Activated T-cell treated with anti-CD3 and anti-CD28 coated beads, Interleukin-2, amount 50 U/mL, for 4 hours (primary cell): ENCODE measurements around the gene CLCN6. TPM values are rescaled to one million over a fixed set of nuclear protein-coding genes. Genes with fewer than 3 reads are reported as not detected.

Source experiments
- ATAC-seq, 2 donors: fragments of 200-7000 bp; cut with Tn5 transposase; one replicate each; pipeline ENCODE4 v1.10.0; 2021
- DNase-seq: peaks from one replicate; pipeline ENCODE4 v3.0.0-alpha.2; 2020
- H3K27me3 Mint-ChIP-seq: one replicate; pipeline ENCODE4 v1.8.0; 2021; ENCODE audit warnings: low read depth, mixed read lengths
- H3K36me3 Mint-ChIP-seq: one replicate; pipeline ENCODE4 v1.8.0; 2022; ENCODE audit warnings: mixed read lengths; ENCODE audit not compliant: insufficient read depth
- H3K4me1 Mint-ChIP-seq: one replicate; pipeline ENCODE4 v1.8.0; 2021; ENCODE audit warnings: low read depth, mixed read lengths
- H3K4me3 Mint-ChIP-seq: one replicate; pipeline ENCODE4 v1.8.0; 2021; ENCODE audit warnings: mild to moderate bottlenecking, moderate library complexity, mixed read lengths
- H3K9me3 Mint-ChIP-seq: one replicate; pipeline ENCODE4 v1.8.0; 2021; ENCODE audit warnings: mixed read lengths
- total RNA-seq, 3 donors: library from RNA; stranded (reverse); gene quantifications; one replicate each; pipeline ENCODE4 v1.2.1, GENCODE V29; 2021

CLCN6 gene
- total RNA-seq, 3 donors from 2014 or later = 8.6 to 13.5 (median 10.7) TPM

- peaks cover 24% of the 10 kb centered on the region for H3K27me3 Mint-ChIP-seq
- no peaks in the 10 kb centered on the region for H3K36me3 Mint-ChIP-seq
- H3K4me1 Mint-ChIP-seq = no peaks in the 10 kb centered on the region
- ATAC-seq (no peak), DNase-seq (no peak)
- no peak overlapping the region for H3K4me3 Mint-ChIP-seq
- H3K9me3 Mint-ChIP-seq = no peaks in the 10 kb centered on the region
These were observed 69.1 kb downstream of the CLCN6 start for GRCh38 chr1:11875094-11875493.

- H3K4me3 Mint-ChIP-seq = no peak overlapping the region
These were observed 71.1 kb downstream of the CLCN6 start for GRCh38 chr1:11877074-11877473.

GRCh38 chr1:11878081-11878890 lies 72.3 kb downstream of the CLCN6 start:
- DNase-seq = no peak
- no peaks in the 10 kb centered on the region for H3K9me3 Mint-ChIP-seq
- no peaks in the 10 kb centered on the region for H3K4me1 Mint-ChIP-seq
- H3K36me3 Mint-ChIP-seq = no peaks in the 10 kb centered on the region
- peaks cover 29% of the 10 kb centered on the region for H3K27me3 Mint-ChIP-seq
- ATAC-seq = no peak
- H3K4me3 Mint-ChIP-seq = no peak overlapping the region

More at GRCh38 chr1:11877074-11877473, 71.1 kb downstream of the CLCN6 start:
- no peaks in the 10 kb centered on the region for H3K4me1 Mint-ChIP-seq
- ATAC-seq = no peak
- no peaks in the 10 kb centered on the region for H3K9me3 Mint-ChIP-seq
- DNase-seq = no peak
- no peaks in the 10 kb centered on the region for H3K36me3 Mint-ChIP-seq
- H3K27me3 Mint-ChIP-seq = peaks cover 22% of the 10 kb centered on the region

DNA sequence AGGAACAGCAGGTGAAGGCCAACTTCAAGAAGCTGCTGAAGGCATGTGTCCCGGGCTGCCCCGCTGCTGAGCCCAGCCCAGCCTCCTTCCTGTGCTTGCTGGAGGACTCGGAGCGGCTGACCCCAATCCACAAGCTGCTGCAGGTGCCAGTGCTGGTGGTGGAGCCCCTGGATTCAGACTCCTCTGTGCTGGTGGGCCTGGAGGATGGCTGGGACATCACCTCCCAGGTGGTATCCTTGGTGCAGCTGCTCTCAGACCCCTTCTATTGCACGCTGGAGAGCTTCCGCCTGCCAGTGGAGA lies 72.8 kb downstream of the CLCN6 start:
- Mint-ChIP-seq H3K36me3 (no peaks in the 10 kb centered on the region), H3K4me3 (no peak overlapping the region), H3K4me1 (no peaks in the 10 kb centered on the region), H3K9me3 (no peaks in the 10 kb centered on the region), H3K27me3 (peaks cover 29% of the 10 kb centered on the region)
- no peak for DNase-seq
- no peak for ATAC-seq

- no peak overlapping the region for H3K4me3 Mint-ChIP-seq
- H3K9me3 Mint-ChIP-seq = no peaks in the 10 kb centered on the region
- DNase-seq (no peak), ATAC-seq (no peak)
- peaks cover 27% of the 10 kb centered on the region for H3K27me3 Mint-ChIP-seq
- H3K4me1 Mint-ChIP-seq = no peaks in the 10 kb centered on the region
- no peaks in the 10 kb centered on the region for H3K36me3 Mint-ChIP-seq
These were observed 73.6 kb downstream of the CLCN6 start for GRCh38 chr1:11879311-11880180.

GRCh38 chr1:11880181-11880575 lies 74.2 kb downstream of the CLCN6 start:
- H3K4me1 Mint-ChIP-seq = no peaks in the 10 kb centered on the region
- peaks cover 27% of the 10 kb centered on the region for H3K27me3 Mint-ChIP-seq
- DNase-seq = no peak
- ATAC-seq = no peak
- H3K36me3 Mint-ChIP-seq = no peaks in the 10 kb centered on the region
- H3K4me3 Mint-ChIP-seq = no peak overlapping the region
- no peaks in the 10 kb centered on the region for H3K9me3 Mint-ChIP-seq

GRCh38 chr1:11880911-11881748 lies 75.1 kb downstream of the CLCN6 start:
- Mint-ChIP-seq H3K27me3 (peaks cover 30% of the 10 kb centered on the region), H3K4me3 (no peak overlapping the region), H3K36me3 (no peaks in the 10 kb centered on the region), H3K9me3 (no peaks in the 10 kb centered on the region), H3K4me1 (no peaks in the 10 kb centered on the region)
- ATAC-seq = no peak
- DNase-seq = no peak

GRCh38 chr1:11881749-11882441 lies 75.9 kb downstream of the CLCN6 start:
- no peaks in the 10 kb centered on the region for H3K36me3 Mint-ChIP-seq
- ATAC-seq = no peak
- DNase-seq = no peak
- no peaks in the 10 kb centered on the region for H3K9me3 Mint-ChIP-seq
- H3K27me3 Mint-ChIP-seq = peaks cover 29% of the 10 kb centered on the region
- no peaks in the 10 kb centered on the region for H3K4me1 Mint-ChIP-seq
- no peak overlapping the region for H3K4me3 Mint-ChIP-seq

DNA sequence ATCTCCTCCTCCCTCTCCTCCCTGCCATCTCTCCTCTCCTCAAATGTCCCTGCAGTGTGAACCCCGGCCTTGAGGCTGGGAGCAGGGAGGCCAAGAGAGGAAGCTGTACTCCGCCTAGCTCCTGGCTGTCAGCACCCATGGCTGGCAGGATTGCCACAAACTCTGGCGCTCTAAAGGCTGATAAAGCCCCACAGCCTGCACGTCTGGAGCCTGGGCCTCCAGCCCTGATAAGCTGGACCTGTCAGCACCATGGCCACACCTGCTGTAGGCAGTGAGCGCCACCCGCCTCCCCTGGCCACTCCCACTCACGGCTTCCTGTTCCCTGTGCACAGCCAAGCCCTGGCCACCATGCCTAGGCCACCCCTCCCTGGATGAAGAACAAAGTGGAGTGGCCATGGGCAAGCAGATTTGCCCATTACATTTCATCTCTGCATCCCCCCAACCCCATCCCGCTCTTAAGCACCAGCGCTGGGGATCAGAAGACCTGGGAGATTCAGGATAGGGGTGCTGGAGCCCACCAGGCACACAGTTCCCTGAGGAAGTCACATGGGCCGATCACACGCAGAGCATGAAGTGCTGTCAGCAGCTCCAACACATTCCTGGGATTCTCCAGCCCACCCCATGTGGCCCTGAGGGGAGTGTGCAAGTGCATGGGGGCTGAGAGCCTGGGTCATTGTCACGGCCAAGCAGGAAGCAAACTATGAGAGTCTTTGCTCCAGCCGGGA lies 77.0 kb downstream of the CLCN6 start:
- Mint-ChIP-seq H3K4me3 (no peak overlapping the region), H3K27me3 (peaks cover 21% of the 10 kb centered on the region), H3K4me1 (no peaks in the 10 kb centered on the region), H3K9me3 (no peaks in the 10 kb centered on the region), H3K36me3 (no peaks in the 10 kb centered on the region)
- ATAC-seq (peak in 1 of 2 donors; percentile 34), DNase-seq (no peak)

- Mint-ChIP-seq H3K27me3 (peaks cover 21% of the 10 kb centered on the region), H3K36me3 (no peaks in the 10 kb centered on the region), H3K4me3 (no peak overlapping the region), H3K4me1 (no peaks in the 10 kb centered on the region), H3K9me3 (no peaks in the 10 kb centered on the region)
- ATAC-seq (no peak), DNase-seq (no peak)
These were observed 79.9 kb downstream of the CLCN6 start for GRCh38 chr1:11885916-11886315.

DNA sequence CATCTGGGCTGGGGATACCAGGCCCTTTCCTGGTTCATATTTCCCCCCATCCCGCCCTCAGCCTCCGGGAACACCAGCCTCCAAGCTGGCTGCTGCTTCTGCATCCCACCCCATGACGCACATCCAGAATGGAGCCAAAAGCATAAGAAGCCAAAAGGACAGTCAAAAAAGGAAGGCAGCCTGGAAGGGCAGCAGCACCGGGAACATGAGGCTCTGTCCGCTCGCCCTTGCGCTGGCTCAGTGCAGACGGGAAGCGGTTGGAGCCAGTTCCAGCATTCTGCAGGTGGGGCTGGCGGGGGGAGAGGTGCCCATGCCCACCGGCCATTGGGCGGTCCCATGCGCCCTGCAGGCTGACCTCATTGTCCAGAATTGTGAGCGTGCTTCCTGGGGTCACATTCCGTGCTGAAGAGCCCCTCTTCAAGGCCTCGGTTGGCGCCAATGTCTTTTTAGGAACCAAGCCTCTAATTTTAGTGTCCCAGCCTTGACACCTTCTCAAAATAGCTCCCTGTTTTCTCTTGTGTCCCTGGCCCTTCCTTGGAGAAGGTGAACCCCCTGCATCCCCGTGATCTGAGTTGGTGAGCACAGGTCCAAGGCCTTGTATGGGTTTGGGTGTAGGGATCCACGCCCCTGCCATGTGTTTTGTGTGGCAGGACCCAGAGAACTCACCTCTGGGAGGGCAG lies 81.1 kb downstream of the CLCN6 start:
- peaks cover 16% of the 10 kb centered on the region for H3K27me3 Mint-ChIP-seq
- ATAC-seq (no peak), DNase-seq (no peak)
- no peaks in the 10 kb centered on the region for H3K36me3 Mint-ChIP-seq
- no peaks in the 10 kb centered on the region for H3K9me3 Mint-ChIP-seq
- no peaks in the 10 kb centered on the region for H3K4me1 Mint-ChIP-seq
- H3K4me3 Mint-ChIP-seq = no peak overlapping the region

DNA sequence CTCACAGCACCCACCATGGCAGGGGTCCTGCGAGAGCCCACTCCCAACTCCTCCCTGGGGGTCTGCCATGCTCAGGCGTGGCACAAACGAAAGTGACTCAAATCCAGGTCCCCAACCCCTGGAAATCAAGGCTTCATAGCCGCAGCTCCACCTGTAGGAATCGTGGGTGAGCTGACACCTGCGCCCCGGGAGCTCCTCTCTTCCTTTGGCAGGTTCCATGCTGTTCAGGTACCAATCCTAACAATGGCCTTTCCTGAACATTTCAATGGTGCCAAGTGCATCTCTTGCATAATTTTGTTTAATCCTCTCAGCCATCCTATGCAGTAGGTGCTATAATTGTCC lies 81.6 kb downstream of the CLCN6 start:
- DNase-seq = no peak
- H3K9me3 Mint-ChIP-seq = no peaks in the 10 kb centered on the region
- peaks cover 15% of the 10 kb centered on the region for H3K27me3 Mint-ChIP-seq
- H3K36me3 Mint-ChIP-seq = no peaks in the 10 kb centered on the region
- H3K4me3 Mint-ChIP-seq = no peak overlapping the region
- no peaks in the 10 kb centered on the region for H3K4me1 Mint-ChIP-seq
- ATAC-seq = no peak

GRCh38 chr1:11888206-11888876 lies 82.3 kb downstream of the CLCN6 start:
- no peaks in the 10 kb centered on the region for H3K36me3 Mint-ChIP-seq
- H3K4me3 Mint-ChIP-seq = no peak overlapping the region
- H3K4me1 Mint-ChIP-seq = no peaks in the 10 kb centered on the region
- ATAC-seq = no peak
- H3K27me3 Mint-ChIP-seq = peaks cover 9% of the 10 kb centered on the region
- no peaks in the 10 kb centered on the region for H3K9me3 Mint-ChIP-seq
- no peak for DNase-seq
